Muscle of arm (tissue), 12 donors: ENCODE measurements around the gene EMCN. TPM values are rescaled to one million over a fixed set of nuclear protein-coding genes. Genes with fewer than 3 reads are reported as not detected.
"Not testable (repeated sequence)": the region's sequence is repeated elsewhere in the genome, so short reads cannot be mapped to it uniquely, and the experiment has no call there.

ENCODE experiments used
- DNase-seq: peaks from one replicate; pipeline ENCODE4 v3.0.0-alpha.2; 2013
- polyA plus RNA-seq, 12 donors: library from polyadenylated mRNA; unstranded; fragments of 120-200 nt; gene quantifications; one replicate each; pipeline ENCODE4 v1.2.1, GENCODE V29; 2013; ENCODE audit not compliant: insufficient read length in 12 of 12

EMCN gene
- polyA plus RNA-seq, 12 donors = 31.2 to 65.6 (median 40.2) TPM; not detected in 1

DNA sequence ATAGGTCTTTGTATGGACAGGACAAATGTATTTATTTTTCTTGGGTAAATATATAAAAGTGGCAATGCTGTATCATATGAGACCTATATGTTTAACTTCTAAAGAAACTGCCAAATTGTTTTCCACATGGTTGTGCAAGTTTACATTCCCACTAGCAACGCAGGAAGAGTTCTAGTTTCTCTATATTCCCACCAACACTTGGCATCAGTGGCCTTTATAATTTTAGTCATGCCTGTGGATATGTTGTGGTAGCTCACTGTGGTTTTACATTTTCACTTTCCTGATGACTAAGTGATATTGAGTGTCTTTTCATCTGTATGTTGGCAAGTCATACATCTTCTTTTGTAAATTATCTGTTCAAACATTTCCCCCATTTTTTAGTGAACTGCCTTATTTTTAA is 126.0 kb downstream of the EMCN start:
- no peak for DNase-seq

DNA sequence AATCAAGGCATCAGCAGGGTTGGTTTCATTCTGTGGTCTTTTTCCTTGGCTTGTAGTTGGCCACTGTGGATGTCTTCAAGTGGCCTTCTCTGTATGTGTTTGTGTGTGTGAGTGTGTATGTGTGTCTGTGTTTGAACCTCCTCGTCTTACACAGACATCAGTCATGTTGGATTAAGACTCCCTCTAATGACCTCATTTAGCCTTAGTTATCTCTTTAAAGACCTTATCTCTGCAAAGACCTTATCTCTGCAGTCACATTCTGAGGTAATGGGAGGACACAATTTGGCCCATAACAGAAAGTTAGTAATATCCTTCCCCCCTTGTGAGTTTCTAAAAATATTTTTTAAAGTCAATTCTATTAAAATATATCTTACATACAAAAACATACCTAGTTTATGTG is 126.7 kb downstream of the EMCN start:
- no peak for DNase-seq

DNA sequence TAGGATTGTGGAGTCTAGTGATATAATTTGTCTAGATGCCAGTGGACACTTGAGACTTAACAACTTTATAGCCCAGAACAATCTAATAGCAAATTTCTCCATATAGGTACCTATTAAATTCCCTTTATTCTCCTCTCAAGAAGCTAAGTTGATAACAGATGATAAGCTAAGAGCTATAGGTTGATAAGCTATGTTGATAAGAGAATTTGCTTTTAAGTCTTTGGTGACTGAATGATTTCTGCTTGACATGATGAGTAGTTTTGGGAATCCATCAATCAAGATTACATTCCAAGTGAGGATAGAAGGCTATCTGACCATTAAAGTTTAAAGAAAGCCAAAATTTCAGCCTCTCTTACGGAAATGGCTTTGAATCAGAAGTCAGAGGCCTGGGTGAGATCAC is 131.6 kb downstream of the EMCN start:
- DNase-seq = peak; percentile 2

DNA sequence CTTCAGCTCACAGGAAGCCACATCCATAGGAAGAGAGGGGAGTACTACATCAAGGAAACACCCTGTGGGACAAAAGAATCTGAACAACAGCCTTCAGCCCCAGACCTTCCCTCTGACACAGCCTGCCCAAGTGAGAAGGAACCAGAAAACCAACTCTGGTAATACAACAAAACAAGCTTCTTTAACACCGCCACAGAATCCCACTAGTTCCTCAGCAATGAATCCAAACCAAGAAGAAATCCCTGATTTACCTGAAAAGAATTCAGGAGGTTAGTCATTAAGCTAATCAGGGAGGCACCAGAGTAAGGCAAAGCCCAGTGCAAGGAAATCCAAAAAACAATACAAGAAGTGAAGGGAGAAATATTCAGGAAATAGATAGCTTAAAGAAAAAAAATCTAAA is 137.4 kb downstream of the EMCN start:
- DNase-seq = not testable (repeated sequence)

DNA sequence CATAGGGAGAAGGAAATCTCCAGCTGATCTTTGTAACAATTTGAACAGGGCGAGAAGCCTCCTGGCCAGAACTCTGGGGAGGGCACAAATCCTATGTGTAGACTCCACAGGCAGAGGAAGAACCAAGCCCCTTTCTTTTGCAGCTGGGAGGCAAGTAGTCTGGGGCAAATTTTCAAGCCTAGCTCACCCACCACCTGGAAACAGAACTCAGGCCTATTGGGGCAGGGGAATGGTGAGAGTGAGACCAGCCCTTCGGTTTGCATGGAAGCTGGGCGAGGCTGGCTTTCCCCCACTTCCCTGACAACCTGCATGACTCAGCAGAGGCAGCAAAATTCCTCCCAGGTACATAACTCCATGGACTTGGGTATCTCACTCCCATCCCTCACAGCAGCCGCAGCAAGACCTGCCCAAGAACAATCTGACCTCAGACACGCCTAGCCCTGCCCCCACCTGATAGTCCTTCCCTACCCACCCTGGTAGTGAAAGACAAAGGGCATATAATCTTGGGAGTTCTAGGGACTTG is 138.2 kb downstream of the EMCN start:
- no peak for DNase-seq

DNA sequence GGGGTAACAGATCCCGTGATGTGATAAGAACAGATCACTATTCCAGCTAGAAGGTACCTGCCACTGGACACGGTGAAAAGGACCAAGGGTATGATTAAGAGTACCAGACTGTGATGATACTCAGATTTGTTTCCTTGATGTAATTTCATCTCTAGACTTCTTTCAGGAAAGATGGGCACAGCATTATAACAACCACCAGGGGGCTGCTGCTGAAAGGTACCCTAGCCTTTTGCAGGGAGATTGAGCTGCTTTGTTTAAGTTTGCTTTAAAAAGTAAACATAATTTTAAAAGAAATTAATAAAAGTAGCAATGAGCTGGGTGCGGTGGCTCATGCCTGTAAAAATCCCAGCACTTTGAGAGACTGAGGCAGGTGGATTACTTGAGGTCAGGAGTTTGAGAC is 145.4 kb downstream of the EMCN start:
- DNase-seq = no peak

DNA sequence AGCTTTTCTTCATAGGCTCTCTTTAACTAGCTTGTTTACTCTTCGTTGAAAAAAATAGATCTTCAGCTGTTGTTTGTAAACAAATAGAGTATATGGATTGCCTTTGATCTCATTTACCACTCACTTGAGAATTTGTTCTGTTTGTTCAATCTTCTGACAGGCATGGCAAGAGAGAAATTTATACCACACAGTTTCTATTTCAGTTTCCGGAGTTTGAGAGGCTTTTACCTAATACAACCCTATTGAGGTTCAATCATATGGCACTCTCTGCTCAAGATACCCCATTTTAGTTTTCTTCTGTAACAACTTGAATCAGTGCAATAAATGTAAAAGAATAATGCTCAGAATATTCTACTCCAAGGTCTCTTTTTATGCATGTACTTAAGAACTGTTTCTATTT is 148.0 kb downstream of the EMCN start:
- no peak for DNase-seq

DNA sequence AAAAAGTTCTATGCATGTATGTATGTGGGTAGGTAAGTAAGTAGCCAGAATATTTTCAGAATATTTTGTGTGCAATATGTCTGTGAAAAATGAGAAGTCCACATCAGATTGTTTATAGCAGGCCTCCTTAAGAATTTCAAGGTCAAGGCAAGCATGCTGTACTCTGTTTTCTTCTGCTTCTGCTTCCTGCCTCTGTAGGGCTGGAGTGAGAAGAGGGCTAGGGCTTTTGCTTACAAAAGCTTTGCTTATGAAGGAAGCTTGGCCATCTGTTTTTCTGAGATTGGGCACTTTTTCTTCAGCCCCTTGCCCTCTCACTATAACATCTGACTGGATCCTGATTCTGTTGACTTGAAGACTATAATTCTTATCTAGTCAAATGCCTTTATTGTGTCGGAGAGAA is 150.4 kb downstream of the EMCN start:
- DNase-seq = no peak

DNA sequence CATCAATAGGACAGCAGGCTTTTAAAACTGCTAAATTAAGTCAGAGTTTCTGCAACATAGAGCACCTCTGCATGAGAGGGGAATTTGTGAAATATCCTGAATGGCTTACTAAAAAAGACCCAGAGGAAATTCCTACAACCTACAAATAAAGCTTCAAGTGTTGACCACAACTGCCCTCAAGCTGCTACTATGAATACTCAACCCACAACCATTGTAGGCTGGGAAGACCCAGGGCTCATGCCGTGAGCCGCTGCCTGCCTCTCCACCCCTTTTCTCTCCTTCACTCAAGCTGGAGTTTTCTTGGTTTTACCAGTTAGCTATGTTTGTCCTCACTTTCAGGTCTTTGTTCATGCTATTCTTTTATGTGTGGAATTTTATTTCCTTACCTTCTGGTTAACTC is 151.6 kb downstream of the EMCN start:
- no peak for DNase-seq

DNA sequence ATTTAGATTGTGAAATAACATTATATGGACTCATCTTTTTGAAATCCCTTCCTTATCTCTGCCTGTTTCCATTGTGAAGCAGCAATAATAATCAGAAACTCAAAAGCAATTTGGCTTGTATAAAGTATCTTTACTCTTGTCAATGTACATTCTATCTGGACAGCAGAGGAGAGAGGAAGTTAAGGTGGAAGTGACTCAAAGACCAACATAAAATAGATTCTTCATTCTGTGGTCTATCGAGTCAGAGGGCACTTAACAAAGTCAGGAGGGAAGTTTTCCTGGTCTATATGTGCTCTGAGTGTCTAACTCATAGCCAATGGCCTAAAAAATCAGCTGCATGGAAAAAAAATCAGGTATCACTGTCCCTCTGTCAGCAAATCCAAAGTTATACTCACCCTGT is 155.5 kb downstream of the EMCN start:
- no peak for DNase-seq

DNA sequence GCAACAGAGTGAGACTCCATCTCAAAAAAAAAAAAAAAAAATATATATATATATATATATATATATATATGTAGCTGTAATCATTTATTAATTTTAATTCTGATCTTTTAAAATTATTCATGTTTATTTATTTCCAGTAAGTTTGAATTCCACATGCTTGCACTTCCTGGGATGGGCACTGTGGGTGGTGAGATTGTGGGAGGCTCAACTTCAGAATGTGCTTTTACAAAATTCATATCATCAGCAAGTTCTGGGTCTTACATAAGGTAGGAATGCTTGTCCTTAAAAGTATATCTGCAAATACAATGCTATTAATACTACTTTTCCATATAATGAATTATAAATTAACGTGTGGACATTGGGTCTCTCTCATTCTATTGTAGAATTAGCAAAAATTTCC is 156.5 kb downstream of the EMCN start:
- DNase-seq = no peak

DNA sequence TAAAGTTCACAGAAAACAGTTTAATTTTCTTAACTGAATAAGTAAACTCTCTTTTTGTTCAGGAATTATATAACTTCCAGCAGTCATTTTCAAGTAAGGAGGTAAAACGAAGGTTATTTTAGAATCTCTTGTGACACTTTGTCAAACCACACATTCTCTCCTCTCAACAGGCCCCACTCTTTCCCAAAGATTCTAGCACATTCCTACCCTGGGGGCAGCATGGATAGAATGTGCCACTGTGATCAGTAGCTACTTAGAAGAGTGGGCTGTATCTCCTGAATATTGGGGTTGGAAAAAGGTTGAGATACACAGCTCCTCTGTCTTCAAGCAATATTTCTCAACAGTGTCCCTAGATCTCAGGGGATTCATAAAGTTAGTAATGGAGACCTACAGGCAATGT is 157.6 kb downstream of the EMCN start:
- no peak for DNase-seq

DNA sequence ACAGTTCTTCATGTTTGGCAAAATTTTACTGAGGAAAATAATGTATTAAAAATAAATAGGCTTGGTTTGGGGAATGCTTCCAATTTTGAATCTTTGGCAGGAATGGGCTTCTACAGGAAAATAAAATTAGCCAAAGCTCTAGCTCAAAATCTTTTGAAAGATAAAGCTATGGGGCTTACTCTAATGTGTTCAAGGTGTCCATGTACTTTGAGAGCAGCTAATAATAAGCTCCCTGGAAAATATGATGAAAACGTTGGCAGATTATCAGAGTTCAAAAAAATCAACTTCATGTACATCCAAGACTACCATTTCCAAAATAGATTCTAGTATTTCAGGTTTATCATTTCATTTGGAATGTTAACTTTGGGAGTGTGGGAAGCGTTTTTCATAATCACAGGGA is 158.4 kb downstream of the EMCN start:
- peak; percentile 73 for DNase-seq

DNA sequence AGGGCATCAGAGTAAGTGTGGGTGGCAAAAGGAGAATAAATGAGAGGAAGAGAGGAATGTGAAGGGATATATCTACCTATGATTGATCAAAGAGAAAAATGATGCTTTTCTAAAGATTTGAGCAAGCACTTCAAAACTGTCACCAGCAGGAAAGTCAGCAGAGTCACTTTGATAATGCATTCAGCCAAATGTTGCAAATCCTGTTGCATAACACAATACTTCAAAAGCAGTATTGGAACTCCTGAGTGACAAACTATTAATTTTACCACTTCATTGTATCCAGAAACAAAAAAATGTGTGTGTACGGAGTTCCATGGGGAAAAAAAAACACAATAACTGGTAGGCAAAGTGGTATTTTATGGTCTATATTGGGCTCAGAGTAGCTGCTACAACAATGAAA is 160.3 kb downstream of the EMCN start:
- no peak for DNase-seq

DNA sequence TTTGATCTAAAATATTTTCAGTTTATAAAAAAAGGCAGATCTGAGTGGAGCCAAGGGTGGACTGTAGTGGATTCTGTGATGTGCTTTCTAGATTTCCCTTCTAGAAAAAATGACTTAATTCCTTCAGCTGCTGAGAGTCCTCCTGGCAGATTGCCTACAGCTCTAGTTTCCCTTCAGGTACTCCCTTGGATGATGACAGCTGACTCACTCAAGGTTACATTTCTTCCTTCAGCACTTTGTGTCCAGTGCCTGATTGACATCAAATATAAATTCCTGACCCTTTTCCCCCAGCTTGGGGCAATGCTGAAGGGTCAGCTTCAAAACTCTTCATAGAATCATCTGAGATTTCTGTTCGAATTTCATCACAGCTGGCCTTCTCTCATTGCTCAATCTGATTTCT is 161.7 kb downstream of the EMCN start:
- DNase-seq = no peak

DNA sequence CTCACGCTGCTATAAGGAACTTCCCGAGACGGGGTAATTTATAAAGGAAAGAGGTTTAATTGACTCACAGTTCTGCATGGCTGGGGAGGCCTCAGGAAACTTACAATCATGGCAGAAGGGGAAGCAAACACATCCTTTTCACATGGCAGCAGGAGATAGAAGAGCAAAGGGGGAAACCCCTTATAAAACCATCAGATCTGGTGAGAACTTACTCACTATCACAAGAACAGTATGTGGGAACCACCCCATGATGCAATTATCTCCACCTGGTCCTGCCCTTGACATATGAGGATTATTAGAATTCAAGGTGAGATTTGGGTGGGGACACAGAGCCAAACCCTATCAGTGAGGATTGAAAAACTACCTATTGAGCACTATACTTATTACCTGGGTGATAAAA is 165.5 kb downstream of the EMCN start:
- DNase-seq = not testable (repeated sequence)

DNA sequence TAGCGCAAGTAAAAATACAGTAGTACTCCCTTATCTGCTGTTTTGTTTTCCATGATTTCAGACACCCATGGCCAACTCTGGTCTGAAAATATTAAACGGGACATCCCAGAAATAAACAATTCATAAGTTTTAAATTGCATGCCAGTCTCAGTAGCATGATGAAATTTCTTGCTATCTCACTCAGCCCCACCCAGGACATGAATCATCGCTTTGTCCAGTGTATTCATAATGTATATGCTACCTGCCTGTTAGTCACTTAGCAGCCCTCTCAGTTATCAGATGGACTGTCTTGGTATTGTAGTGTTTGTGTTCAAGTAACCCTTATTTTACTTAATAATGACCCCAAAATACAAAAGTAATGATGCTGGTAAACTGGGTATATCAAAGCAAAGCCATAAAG is 169.3 kb downstream of the EMCN start:
- no peak for DNase-seq

DNA sequence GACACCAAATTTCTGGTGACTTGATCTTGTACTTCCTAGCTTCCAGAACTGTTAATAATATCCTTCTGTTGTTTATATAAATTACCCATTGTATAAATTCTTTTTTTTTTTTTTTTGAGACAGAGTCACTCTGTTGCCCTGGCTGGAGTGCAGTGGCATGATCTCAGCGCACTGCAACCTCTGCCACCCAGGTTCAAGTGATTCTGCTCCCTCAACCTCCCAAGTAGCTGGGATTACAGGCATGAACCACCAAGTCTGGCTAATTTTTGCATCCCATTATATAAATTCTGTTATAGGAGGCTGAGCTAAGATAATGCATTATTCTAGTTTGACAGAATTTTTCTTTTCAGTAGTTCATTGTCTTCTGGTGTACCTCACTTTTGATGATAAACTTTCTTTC is 170.6 kb downstream of the EMCN start:
- no peak for DNase-seq

DNA sequence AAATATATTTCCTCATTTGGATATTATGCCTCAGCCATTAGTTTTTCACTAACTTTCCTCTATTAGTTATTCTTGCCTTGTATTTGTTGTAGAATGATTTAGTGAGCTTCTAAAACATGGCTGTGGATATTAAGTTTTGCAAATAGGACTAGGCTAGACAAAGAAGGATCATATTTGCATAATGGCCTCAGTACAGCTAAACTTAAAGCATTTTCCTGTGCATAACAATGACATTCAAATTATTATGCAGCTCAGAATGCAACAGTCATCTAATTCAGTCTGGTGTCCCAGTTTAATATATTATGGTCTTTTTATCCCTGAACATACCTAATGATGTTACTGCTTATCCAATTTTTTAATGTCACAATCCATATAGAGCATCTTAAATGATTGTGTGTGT is 172.2 kb downstream of the EMCN start:
- no peak for DNase-seq
